ENCODE data around the gene RANGAP1.

- TF ChIP-seq CTCF (IDR thresholded peaks at IDR 0.05 in 4 of 5, conservative IDR thresholded peaks at IDR 0.05 in 1 of 5) (no peak), POLR2A (IDR thresholded peaks at IDR 0.05) (no peak)
Observed at GRCh38 chr22:41311487-41311886, 25.5 kb upstream of the RANGAP1 start.

Data from gastrocnemius medialis (tissue), 4 donors.